Suppressor macrophage treated with lipopolysaccharide for 4 hours (primary cell): ENCODE results near the gene FOXK1.
"Not testable (repeated sequence)": the region's sequence is repeated elsewhere in the genome, so short reads cannot be mapped to it uniquely, and the experiment has no call there.

Experiments
- DNase-seq: peaks from one replicate; pipeline ENCODE4 v3.0.0-alpha.2; 2020

The FOXK1 gene

DNA sequence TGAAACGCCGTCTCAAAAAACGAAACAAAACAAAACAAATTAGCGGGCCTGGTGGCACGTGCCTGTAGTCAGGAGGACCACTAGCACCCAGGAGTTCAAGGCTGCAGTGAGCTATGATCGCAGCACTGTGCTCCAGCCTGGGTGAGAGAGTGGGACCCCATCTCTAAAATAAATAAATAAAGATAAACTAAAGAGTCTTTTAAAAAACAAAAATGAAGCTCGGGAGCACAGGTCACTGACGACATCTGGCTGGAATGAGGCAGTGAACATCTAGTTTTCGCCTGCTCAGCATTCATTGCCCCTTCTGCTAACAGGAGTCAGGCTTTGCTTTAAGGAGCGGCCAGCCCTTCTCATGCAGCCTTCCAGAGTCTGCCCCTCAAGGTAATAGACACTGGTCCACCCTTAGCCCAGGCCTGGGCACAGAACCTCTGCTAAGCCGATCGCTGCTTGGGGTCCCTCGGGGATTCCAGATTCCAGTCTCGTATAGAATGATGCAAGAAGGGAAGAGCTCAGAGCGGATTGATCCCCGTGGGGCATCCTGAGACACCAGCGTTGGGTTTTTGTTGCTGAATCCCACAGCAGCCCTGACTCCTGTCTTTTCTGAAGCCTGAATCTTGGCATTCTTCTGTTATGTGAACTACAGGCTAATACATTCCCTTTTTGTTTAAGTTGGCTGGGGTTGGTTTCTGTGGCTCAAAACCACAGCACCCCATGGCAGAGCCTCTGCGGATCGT lies 14.2 kb upstream of the FOXK1 start:
- no peak for DNase-seq

DNA sequence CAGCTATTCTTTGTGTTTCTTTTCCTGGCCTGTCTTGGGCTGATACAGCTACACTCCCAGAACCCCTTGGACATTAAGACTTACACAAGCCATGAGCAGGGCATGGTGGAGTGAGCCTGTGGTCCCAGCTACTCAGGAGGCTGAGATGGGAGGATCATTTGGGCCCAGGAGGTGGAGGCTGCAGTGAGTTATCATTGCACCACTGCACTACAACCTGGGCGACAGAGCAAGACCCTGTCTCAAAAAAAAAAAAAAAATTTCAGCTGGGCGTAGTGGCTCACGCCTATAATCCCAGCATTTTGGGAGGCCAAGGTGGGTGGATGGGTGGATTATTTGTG lies 13.6 kb upstream of the FOXK1 start:
- DNase-seq: no peak

DNA sequence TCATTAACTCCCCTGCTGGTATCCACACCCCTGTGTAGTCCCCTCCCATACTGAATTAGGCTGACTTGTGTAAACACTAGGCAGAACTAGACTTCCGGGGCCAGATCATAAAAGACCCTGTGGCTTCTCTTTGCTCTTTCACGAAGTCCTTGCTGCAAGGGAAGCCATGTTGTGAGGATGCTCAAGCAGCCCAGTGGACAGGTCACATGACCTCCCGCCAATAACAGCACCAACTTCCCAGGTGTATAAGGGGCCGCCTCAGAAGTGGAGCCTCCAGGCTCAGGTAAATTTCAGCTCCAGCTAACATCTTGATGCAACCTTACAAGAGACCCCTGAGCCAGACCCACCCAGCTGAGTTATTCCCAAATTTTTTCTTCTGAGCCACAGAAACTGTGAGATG lies 11.3 kb upstream of the FOXK1 start:
- no peak for DNase-seq

DNA sequence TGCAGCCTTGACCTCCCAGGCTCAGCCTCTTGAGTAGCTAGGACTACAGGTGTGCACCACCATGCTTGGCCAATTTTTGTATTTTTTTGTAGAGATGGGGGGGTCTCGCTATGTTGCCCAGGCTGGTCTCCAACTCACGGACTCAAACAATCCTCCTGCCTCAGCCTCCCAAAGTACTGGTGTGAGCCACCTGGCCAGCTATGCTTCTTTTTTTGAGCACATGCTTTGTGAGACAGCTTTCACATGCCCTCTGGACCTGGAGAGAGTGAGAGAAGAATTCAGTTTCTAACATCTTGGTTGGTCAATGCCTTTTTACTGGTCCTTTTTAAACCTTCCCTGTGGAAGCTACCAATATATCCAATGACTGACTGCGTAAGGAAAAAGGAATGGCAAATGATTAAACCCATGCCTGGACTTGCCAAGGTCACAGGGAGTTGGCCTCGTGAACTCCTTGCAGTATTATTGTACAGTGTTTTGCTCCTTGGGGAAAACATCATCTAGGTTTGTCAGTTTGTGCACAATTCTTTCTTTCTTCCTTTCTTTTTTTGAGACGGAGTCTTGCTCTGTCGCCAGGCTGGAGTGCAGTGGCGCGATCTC lies 6.2 kb upstream of the FOXK1 start:
- no peak for DNase-seq

DNA sequence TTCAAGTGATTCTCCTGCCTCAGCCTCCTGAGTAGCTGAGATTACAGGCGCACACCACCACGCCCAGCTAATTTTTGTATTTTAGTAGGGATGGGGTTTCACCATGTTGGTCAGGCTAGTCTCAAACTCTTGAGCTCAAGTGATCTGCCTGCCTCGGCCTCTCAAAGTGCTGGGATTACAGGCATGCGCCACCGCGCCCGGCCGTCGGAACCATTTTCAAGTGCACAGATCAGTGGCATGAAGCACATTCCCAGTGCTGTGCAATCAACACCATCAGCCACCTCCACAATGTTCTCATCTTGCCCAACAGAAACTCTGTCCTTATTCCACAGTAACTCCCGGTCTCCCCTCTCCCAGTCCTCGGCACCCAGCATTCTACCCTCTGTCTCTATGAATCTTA lies 4.6 kb upstream of the FOXK1 start:
- not testable (repeated sequence) for DNase-seq

DNA sequence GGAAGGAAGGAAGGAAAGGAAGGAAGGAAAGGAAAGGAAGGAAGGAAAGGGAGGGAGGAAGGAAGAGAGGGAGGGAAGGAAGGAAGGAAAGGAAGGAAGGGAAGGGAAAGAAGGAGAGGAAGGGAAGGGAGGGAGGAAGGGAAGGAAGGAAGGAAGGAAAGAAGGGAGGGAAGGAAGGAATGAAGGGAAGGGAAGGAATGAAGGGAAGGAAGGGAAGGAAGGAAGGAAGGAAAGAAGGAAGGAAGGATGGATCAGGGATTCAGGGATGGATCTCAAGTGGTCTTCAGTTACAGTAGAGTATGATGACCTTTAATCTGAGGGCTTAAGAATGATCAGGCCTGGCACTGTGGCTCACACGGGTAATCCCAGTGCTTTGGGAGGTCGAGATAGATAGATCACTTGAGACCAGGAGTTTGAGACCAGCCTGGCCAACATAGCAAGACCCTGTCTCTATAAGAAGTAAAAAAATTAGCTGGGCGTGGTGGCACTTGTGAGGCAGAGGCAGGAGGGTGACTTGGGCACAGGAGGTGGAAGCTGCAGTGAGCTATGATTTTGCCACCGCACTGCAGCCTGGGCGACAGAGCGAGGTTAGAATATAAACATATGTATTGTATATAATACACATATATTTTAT lies 760 bp upstream of the FOXK1 start:
- DNase-seq: no peak

DNA sequence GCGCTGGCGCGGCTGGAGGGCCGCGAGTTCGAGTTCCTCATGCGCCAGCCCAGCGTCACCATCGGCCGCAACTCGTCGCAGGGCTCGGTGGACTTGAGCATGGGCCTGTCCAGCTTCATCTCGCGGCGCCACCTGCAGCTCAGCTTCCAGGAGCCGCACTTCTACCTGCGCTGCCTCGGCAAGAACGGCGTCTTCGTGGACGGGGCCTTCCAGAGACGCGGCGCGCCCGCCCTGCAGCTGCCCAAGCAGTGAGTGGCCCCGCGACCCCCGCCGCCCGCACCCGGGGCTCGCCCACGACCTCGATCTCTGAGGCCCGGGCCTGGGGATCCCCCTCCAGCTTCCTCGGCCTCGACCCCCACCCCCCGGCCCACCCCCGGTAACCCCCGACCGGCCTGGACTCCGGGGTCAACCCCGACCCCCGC lies 537 bp downstream of the FOXK1 start:
- peak; percentile 53 for DNase-seq

DNA sequence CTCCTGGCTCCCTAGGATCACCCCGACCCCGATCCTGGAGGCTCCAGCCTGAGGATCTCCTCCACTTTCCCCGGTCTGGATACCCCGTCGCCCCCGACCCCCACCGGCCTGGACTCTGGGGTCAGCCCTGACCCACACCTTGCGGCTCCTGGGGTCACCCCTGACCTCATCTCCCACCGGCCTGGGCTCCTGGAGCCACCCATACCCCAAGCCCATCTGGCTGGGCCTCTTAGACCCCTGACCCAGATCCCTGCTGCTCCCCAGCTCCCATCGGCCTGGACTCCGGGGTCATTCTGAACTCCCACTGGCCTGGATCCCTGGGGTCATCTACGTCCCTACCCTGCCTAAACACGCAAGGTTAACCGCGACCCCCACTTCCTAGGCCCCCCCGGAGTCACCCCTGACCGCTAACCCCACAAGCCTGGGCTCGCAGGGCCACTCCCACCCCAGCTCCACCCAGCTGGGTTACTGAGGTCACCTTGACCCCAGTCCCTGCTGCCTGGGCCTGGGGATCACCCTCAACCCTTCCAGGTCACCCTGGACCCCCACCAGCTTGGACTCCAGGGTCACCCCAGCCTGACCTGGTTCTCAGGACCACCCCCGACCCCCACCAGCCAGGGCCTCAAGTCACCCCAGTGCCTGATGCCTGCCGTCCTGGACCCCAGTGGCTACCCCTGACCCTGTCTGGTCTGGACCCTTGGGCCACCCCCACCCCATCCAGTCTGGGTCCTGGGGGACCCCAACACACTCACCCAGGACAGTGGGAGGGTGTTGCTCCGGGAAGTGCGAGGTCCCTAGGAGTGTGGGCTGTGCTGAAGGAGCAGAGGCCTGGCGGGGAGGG lies 1.2 kb downstream of the FOXK1 start:
- DNase-seq: peak; percentile 40

DNA sequence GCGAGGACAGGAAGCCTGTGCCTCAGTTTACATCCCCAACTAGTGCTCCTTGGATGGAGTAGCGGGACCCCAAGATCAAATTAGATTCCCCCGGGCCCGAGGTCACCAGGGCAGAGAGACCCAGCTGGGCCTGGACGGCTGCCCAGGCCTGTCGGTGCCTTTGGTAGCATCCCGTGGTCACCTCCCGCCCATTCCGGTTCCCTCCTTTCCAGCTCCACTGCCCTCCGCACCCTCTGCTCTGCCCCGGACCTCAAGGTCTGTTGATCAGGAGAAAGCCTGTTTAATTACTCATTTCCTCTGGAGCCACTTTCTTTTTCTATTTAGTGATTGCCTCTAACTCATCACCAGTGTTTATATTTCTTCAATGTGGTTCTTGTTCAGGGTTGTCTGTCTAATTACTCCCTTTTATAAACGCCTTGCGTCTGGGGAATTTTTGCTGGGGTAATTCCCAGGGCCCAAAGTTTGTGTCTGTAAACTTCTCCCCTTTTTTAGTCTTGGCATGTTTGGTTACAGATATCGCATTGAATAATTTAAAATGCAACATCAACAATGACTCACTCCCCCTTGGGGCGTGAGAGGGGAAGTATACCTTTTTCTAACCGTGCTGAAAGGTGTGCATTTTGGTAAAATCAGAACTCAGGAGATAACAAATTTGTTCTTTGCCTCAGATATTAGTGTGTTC lies 1.9 kb downstream of the FOXK1 start:
- DNase-seq: peak; percentile 87

DNA sequence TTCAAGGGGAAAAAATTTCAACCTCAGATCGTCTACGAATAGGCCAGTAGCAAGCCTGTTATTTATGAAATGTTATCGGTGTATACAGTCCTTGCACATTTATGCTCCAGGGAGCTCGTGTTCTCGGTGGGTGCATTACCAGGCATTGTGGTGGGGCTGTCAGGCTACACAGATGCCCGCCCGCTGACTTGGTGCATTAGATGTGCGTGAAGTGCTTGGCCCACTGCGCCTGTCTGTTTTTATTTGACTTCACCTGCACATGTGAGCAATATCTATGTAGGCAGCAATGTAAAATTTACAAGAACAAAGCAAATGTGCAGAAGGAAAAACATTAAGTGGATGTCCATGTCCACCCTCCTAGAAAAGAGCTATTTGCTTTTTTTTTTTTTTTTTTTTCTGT lies 2.8 kb downstream of the FOXK1 start:
- no peak for DNase-seq

DNA sequence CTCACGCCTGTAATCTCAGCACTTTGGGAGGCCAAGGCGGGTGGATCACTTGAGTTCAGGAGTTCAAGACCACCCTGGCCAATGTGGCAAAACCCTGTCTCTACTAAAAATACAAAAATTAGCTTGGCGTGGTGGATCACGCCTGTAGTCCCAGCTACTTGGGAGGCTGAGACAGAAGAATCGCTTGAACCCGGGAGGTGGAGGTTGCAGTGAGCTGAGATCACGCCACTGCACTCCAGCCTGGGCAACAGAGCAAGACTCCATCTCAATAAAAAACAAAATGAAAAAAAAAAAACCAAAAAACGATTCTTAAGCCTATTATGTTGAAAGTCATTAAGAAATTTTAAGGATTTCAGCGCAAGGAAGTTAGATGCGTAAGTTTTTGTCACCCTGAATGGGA lies 3.6 kb downstream of the FOXK1 start:
- not testable (repeated sequence) for DNase-seq

DNA sequence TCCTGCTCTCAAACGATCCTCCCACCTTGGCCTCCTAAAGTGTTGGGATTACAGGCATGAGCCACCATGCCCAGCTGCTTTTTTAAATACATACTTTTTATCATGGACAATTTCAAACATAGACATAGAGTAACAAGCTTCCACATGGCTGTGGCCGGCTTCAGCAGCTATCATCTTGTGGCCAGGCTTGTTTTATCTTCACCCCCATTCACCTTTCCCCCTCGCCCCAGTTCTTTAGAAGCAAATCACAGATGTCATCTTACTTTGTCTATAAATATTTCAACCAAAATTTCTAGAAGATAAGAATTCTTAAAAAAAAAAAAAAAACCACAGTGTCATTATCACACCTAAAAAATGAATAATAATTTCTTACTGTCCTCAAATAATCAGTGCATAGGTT lies 5.9 kb downstream of the FOXK1 start:
- no peak for DNase-seq

DNA sequence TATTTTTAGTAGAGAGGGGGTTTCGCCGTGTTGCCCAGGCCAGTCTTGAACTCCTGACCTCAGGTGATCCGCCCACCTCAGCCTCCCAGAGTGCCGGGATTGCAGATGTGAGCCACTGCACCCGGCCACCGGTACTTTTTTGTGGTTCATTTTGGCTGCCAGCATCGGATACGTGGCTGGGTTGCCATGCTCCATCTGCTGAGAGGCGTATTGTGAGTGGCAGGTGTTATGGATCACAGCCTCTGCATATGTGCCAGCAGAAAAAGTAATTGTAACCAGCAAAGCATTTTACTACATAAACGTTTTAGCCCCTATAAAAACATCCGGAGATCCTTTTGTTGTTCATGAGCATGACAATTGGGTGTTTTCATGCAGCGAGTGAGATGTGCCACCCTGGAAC lies 7.1 kb downstream of the FOXK1 start:
- no peak for DNase-seq

DNA sequence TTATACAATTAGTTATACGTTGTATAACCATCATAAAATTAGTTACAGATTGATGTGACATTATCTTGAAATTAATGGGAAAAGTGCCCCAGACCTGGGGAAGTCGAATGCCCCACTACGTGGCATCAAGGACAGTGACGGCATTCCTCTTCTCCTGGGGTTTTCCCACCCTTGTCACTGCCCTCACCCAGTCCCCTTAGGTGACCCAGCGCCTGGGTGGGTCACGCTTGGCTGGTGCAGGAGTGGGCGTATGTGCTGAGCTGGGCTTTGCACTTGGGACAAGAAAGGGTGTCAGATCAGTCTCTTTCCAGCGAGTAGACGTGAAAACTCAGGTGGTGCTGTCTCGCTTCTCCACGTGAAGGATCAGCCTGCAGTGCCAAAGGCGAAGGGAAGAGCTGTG lies 7.6 kb downstream of the FOXK1 start:
- DNase-seq: no peak

DNA sequence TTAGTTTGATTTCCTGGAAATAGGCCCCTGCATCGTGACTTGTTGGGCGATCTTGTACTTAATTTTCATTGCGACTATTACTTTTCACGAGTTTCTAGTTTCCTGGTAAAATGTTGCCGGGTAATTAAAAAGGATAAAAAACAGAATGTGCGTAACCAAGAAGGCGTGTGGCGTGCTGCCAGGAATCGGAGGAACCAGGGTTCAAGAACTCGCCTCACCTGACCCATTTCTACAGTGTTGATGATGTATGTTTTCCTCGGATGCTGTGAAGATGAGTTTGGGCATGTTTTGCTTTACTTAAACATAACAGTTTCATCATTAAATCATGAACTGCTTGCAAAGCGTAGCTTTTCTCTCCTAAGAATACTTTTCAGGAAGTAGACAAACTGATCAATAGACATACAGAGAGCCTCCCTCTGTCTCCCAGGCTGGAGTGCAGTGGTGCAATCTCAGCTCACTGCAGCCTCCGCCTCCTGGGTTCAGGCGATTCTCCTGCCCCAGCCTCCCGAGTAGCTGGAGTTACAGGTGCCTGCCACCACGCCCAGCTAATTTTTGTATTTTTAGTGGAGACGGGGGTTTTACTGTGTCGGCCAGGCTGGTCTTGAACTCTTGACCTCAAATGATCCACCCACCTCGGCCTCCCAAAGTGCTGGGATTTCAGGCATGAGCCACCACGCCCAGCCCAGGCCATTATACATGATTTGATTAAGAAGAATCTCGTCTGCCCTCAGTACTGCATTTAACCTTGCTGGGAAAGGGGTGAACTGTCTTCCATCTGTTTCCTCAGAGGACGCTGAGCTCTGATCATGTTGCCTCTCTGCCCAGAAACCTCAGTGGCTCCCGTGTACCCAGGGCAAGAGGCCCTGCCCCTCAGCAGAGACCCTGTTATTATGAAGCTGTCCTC lies 9.1 kb downstream of the FOXK1 start:
- DNase-seq: no peak

DNA sequence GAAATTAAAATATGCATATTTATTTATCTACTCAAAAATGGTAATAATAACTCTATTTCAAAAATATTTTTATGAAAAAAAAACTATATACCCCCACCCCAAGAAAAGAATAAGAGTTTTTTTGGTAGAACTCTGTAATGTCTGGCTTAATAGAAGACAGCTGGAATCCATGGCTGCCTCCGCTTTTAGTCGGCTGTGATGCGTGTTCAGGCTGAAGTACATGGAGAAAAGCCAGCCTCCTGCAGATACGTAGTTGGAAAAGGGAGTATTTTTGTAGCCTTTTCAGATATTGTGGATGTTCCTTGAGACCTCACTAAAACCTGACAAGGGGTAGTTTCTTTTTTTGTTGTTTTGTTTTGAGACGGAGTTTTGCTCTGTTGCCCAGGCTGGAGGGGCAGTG lies 10.0 kb downstream of the FOXK1 start:
- no peak for DNase-seq

DNA sequence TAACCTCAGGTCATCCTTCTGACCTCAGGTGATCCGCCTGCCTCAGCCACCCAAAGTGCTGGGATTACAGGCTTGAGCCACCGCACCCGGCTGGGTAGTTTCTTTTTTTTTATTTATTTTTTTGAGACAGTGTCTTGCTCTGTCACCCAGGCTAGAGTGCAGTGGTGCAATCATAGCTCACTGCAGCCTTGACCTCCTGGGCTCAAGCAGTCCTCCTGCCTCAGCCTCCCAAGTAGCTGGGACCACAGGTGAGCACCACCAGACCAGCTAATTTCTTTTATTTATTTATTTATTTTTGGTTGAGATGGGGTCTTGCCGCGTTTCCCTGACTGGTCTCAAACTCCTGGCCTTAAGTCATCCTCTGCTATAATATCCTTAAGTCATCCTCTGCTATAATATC lies 10.5 kb downstream of the FOXK1 start:
- not testable (repeated sequence) for DNase-seq

DNA sequence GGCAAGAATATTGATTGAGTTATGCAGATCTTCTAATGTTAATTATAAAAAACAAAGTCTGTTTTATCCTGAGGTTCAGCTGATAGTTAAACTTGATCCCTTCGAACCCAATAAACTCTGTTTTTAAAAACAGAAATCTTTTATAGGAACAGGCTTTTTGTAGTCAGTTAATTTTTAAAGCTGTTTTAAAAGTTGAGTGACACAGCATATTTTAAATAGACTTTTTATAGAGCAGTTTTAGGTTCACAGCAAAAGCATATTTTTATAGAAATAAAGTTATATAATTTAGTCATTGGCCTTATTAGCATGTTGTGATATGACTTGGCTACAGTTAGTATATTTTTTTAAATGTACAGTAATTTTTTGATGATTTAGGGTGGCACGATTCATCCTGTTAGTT lies 11.1 kb downstream of the FOXK1 start:
- no peak for DNase-seq

DNA sequence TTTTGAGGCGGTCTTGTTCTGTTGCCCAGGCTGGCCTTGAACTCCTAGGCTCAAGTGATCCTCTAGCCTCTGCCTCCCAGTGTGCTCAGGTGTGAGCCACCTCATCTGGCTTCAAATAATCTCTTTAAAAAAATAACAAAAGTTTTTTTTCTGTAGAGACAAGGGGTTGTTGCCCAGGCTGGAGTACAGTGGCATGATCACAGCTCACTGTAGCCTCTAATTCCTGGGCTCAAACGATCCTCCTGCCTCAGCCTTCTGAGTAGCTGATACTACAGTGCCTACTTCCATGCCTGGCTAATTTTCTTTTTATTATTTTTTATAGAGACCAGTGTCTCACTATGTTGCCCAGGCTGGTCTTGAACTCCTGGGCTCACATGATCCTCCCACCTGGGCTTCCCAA lies 11.7 kb downstream of the FOXK1 start:
- no peak for DNase-seq

DNA sequence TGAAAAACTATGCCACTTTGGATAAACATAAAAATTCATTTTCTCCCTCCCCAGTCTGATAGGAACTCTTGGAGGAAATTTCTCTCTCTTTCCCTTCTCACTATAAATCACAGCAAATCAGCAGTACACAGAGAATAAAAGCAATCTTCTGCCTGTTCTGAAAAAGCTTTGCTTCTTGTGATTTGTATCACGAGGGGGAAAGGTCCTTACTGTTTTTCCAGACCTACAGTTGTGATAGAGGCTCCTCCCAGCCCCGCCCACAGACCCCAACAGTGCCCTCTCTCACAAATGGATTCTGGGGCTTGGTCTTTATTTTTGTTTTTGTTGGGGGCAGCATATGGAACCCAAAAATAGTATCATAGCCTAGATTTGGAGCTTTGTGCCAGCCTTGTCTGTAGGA lies 12.2 kb downstream of the FOXK1 start:
- DNase-seq: no peak

DNA sequence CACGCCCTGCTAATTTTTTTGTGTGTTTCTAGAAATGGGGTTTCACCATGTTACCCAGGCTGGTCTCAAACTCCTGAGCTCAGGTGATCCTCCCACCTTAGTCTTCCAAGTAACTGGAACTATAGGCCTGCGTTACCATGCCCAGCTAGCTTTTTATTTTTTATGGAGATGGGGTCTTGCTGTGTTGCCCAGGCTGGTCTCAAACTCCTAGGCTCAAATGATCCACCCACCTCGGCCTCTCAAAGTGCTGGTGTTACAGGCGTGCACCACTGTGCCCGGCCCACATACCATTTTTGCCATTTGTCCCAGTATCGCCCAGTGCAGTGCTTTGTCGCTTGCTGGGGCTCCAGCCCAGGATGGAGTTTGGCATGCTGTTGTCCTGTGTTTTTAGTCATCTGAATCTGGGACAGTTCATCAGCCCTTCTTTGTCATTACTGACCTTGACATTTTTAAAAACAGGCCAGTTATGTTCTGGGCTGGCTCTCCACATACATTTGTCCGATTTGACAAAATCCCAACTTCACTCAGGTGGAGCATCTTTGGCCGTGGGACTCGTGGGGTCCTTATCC lies 16.7 kb downstream of the FOXK1 start:
- no peak for DNase-seq

DNA sequence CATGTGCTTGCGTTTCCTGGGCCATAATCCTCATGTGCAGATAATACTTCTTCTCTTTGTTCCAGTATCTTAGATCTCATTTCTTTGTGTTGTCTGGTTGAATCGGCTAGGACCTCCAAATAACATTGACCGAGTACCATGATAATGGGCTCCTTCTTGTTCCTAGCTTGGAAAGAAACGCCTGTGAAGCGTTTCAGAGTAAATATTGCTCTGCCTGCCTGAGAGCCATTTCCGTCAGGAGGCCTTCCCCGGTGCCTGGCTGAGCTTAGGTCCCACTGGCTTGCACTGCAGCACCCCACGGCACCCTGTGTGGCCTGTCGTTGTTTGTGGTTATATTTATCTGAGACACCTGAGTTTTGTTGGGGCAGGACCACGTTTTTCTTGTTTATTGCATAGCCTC lies 17.7 kb downstream of the FOXK1 start:
- no peak for DNase-seq
